ENCODE results near the gene CTBP2.

CTBP2 gene

GRCh38 chr10:125039354-125039769 is 121.0 kb downstream of the CTBP2 start:
- Mint-ChIP-seq H3K4me1 (peaks cover 95% of the 10 kb centered on the region), H3K27me3 (ENCODE audit: low read depth, poor library complexity) (peaks cover under 1% of the 10 kb centered on the region), H3K9me3 (no peaks in the 10 kb centered on the region), H3K4me3 (no peak overlapping the region), H3K27ac (peak overlapping the region; percentile 88), H3K36me3 (ENCODE audit: low read depth) (peaks cover 55% of the 10 kb centered on the region)
- DNase-seq, result no peak
- no peak for TF ChIP-seq CTCF (IDR thresholded peaks at IDR 0.05)

GRCh38 chr10:125038637-125039036 is 121.7 kb downstream of the CTBP2 start:
- no peak for DNase-seq
- H3K4me3 Mint-ChIP-seq, result no peak overlapping the region
- TF ChIP-seq CTCF (IDR thresholded peaks at IDR 0.05), result no peak
- H3K4me1 Mint-ChIP-seq, result peaks cover 100% of the 10 kb centered on the region
- H3K36me3 Mint-ChIP-seq (ENCODE audit: low read depth), result peaks cover 49% of the 10 kb centered on the region
- no peaks in the 10 kb centered on the region for H3K9me3 Mint-ChIP-seq
- H3K27ac Mint-ChIP-seq, result peak overlapping the region; percentile 36
- no peaks in the 10 kb centered on the region for H3K27me3 Mint-ChIP-seq (ENCODE audit: low read depth, poor library complexity)

GRCh38 chr10:125037145-125037877 is 123.1 kb downstream of the CTBP2 start:
- Mint-ChIP-seq H3K4me3 (no peak overlapping the region), H3K27ac (no peak overlapping the region), H3K4me1 (peaks cover 100% of the 10 kb centered on the region), H3K36me3 (ENCODE audit: low read depth) (peaks cover 46% of the 10 kb centered on the region), H3K27me3 (ENCODE audit: low read depth, poor library complexity) (no peaks in the 10 kb centered on the region), H3K9me3 (no peaks in the 10 kb centered on the region)
- no peak for DNase-seq
- TF ChIP-seq CTCF (IDR thresholded peaks at IDR 0.05), result no peak

- H3K27me3 Mint-ChIP-seq (ENCODE audit: low read depth, poor library complexity), result no peaks in the 10 kb centered on the region
- H3K9me3 Mint-ChIP-seq, result no peaks in the 10 kb centered on the region
- peak overlapping the region; percentile 48 for H3K4me3 Mint-ChIP-seq
- H3K36me3 Mint-ChIP-seq (ENCODE audit: low read depth), result peaks cover 55% of the 10 kb centered on the region
- DNase-seq, result no peak
- peak overlapping the region; percentile 94 for H3K27ac Mint-ChIP-seq
- TF ChIP-seq CTCF (IDR thresholded peaks at IDR 0.05), result no peak
- peaks cover 94% of the 10 kb centered on the region for H3K4me1 Mint-ChIP-seq
Measured at GRCh38 chr10:125035588-125036295, 124.6 kb downstream of the CTBP2 start.

GRCh38 chr10:125035136-125035535 is 125.2 kb downstream of the CTBP2 start:
- peaks cover 94% of the 10 kb centered on the region for H3K4me1 Mint-ChIP-seq
- H3K27me3 Mint-ChIP-seq (ENCODE audit: low read depth, poor library complexity), result no peaks in the 10 kb centered on the region
- no peaks in the 10 kb centered on the region for H3K9me3 Mint-ChIP-seq
- H3K4me3 Mint-ChIP-seq, result peak overlapping the region; percentile 48
- DNase-seq, result no peak
- H3K27ac Mint-ChIP-seq, result peak overlapping the region; percentile 90
- H3K36me3 Mint-ChIP-seq (ENCODE audit: low read depth), result peaks cover 56% of the 10 kb centered on the region
- no peak for TF ChIP-seq CTCF (IDR thresholded peaks at IDR 0.05)

All from nephron progenitor cell (in vitro differentiated cells).